GM12878 (cell line): ENCODE results near the gene ATF6B. TPM values are rescaled to one million over a fixed set of nuclear protein-coding genes. Genes with fewer than 3 reads are reported as not detected.

Source experiments
- ATAC-seq: fragments of 200-7000 bp; cut with Tn5 transposase; 3 replicates; pipeline ENCODE4 v1.9.1; 2020; ENCODE audit warnings: mild to moderate bottlenecking, moderate library complexity
- BruUV-seq: library from RNA; stranded (reverse); fragments of 400-500 nt; replicated peaks from 2 replicates; lab custom pipeline; 2021; lab: Mats Ljungman, UMichigan
- CTCF ChIA-PET: fragments of 300-600 bp; sonication (Branson Sonifier 250); formaldehyde crosslinking; extraction: SDS; loops from one replicate; lab custom pipeline; 2021; ENCODE audit warnings: inconsistent platforms; lab: Yijun Ruan, JAX
- POLR2A ChIA-PET: fragments of 350-600 bp; formaldehyde crosslinking; extraction: SDS; loops from one replicate; lab custom pipeline; 2021; ENCODE audit warnings: inconsistent platforms; lab: Charles Lee
- RAD21 ChIA-PET: fragments of 300-600 bp; sonication (Branson Sonifier 250); formaldehyde crosslinking; loops from one replicate; lab custom pipeline; 2023; ENCODE audit warnings: antibody characterized with exemption; ENCODE audit not compliant: unreplicated experiment; lab: Charles Lee
- SMC1A ChIA-PET: fragments of 300-600 bp; sonication (Branson Sonifier 250); formaldehyde crosslinking; loops from one replicate; lab custom pipeline; 2023; ENCODE audit not compliant: unreplicated experiment, uncharacterized antibody; lab: Charles Lee
- DNase-seq: peaks from one replicate; pipeline ENCODE4 v3.0.0-alpha.2; 2011; ENCODE audit warnings: low read depth, low spot score
- FAIRE-seq: peaks from 3 replicates; lab custom pipeline; 2011; peaks lifted over from hg19 to GRCh38; lab: Jason Lieb, UNC
- H2AFZ ChIP-seq: 2 replicates; pipeline ENCODE4 v1.6.0; 2011; ENCODE audit warnings: low read depth, low read length, control low read depth; ENCODE audit not compliant: control insufficient read depth
- H3K27ac ChIP-seq: 2 replicates; pipeline ENCODE4 v1.5.1; 2011; ENCODE audit warnings: control low read depth; ENCODE audit not compliant: control insufficient read depth, insufficient read depth
- H3K27me3 ChIP-seq, 2 experiments: replicated peaks in 1 of 2; 2 replicates each; pipeline versions ENCODE4 v1.6.0 to v1.6.1; 2011; ENCODE audit warnings: low read length in 1 of 2; ENCODE audit not compliant: control insufficient read depth in 2 of 2, insufficient read depth in 2 of 2
- H3K36me3 ChIP-seq, 2 experiments: 2 replicates each; pipeline ENCODE4 v1.5.1; 2011; ENCODE audit warnings: low read length in 1 of 2; ENCODE audit not compliant: control insufficient read depth in 2 of 2, insufficient read depth in 2 of 2
- H3K4me1 ChIP-seq: 2 replicates; pipeline ENCODE4 v1.6.1; 2011; ENCODE audit warnings: mild to moderate bottlenecking, low read length, moderate library complexity, mixed read lengths; ENCODE audit not compliant: control insufficient read depth, insufficient read depth
- H3K4me2 ChIP-seq: 2 replicates; pipeline ENCODE4 v1.6.0; 2011; ENCODE audit warnings: control low read depth; ENCODE audit not compliant: control insufficient read depth, insufficient read depth
- H3K4me3 ChIP-seq: fragments of 200-600 bp; sonication (generic); 2 replicates; pipeline ENCODE4 v1.5.1; 2016
- H3K79me2 ChIP-seq: 2 replicates; pipeline ENCODE4 v1.6.0; 2011; ENCODE audit warnings: low read length; ENCODE audit not compliant: control insufficient read depth, insufficient read depth
- H3K9ac ChIP-seq: 2 replicates; pipeline ENCODE4 v1.8.0; 2011; ENCODE audit warnings: low read length, control low read depth, mixed read lengths; ENCODE audit not compliant: control insufficient read depth, insufficient read depth
- H3K9me3 ChIP-seq: replicated peaks from 3 replicates; pipeline ENCODE4 v1.5.1; 2011; ENCODE audit warnings: mild to moderate bottlenecking, low read length; ENCODE audit not compliant: control insufficient read depth, insufficient read depth
- H4K20me1 ChIP-seq: 2 replicates; pipeline ENCODE4 v1.6.0; 2011; ENCODE audit not compliant: control insufficient read depth, insufficient read depth
- BACH1 ChIP-seq: fragments of 450-650 bp; IDR thresholded peaks from 2 replicates; pipeline ENCODE4 v1.6.1; 2017; ENCODE audit warnings: mild to moderate bottlenecking, borderline replicate concordance
- GABPA ChIP-seq: IDR thresholded peaks from 2 replicates; pipeline ENCODE4 v1.6.1; 2014; ENCODE audit warnings: antibody characterized with exemption, low read depth, mild to moderate bottlenecking, inconsistent platforms
- HDAC2 ChIP-seq: fragments of 200-600 bp; sonication (generic); IDR thresholded peaks from 2 replicates; pipeline ENCODE4 v1.6.1; 2017
- HDGF ChIP-seq: fragments of 450-650 bp; IDR thresholded peaks from 2 replicates; pipeline ENCODE4 v1.6.1; 2016; ENCODE audit warnings: antibody characterized with exemption
- MAX ChIP-seq: IDR thresholded peaks from 2 replicates; pipeline ENCODE4 v1.6.1; 2012; ENCODE audit warnings: low read depth, low read length, improper control_type of control experiment
- MYB ChIP-seq: fragments of 150-350 bp; IDR thresholded peaks from 2 replicates; pipeline ENCODE4 v1.6.1; 2014; ENCODE audit warnings: mild to moderate bottlenecking, low read depth, low read length, borderline replicate concordance
- NR2C1 ChIP-seq: fragments of 450-650 bp; IDR thresholded peaks from 2 replicates; pipeline ENCODE4 v1.6.1; 2017; ENCODE audit warnings: antibody characterized with exemption, mild to moderate bottlenecking, moderate library complexity
- NR2F1 ChIP-seq: fragments of 450-650 bp; conservative IDR thresholded peaks from 2 replicates; pipeline ENCODE4 v1.6.1; 2017; ENCODE audit warnings: mild to moderate bottlenecking
- PML ChIP-seq: IDR thresholded peaks from 2 replicates; pipeline ENCODE4 v1.6.1; 2012; ENCODE audit warnings: low read length, inconsistent platforms
- PRDM15 ChIP-seq: fragments of 450-650 bp; formaldehyde crosslinking; IDR thresholded peaks from 2 replicates; pipeline ENCODE4 v1.4.0; 2020; ENCODE audit warnings: mild to moderate bottlenecking, moderate library complexity
- SUZ12 ChIP-seq: fragments of 200-600 bp; sonication (generic); IDR thresholded peaks from one replicate; pipeline ENCODE4 v1.6.1; 2018; ENCODE audit warnings: antibody characterized with exemption, mild to moderate bottlenecking; ENCODE audit not compliant: unreplicated experiment
- ZNF217 ChIP-seq: fragments of 450-650 bp; IDR thresholded peaks from 2 replicates; pipeline ENCODE4 v1.6.1; 2017; ENCODE audit warnings: antibody characterized with exemption, mild to moderate bottlenecking
- in situ Hi-C: fragments of 300-500 bp; cut with MboI; formaldehyde crosslinking; loops from 9 replicates; pipeline ENCODE4 v1.14.3; 2018; ENCODE audit warnings: mixed read lengths
- intact Hi-C: fragments of 100-400 bp; cut with micrococcal nuclease; formaldehyde crosslinking; loops from one replicate; pipeline ENCODE4 v1.14.2; 2022; ENCODE audit not compliant: unreplicated experiment
- polyA plus RNA-seq, 11 experiments: library from polyadenylated mRNA; depleted of rRNA in 4 of 11; unstranded in 6 of 11; stranded (reverse) in 5 of 11; fragments of >200 nt; fragmentation: Nextera tagmentation in 4 of 11; fragmentation: Illumina TruSeq in 1 of 11; extraction: Ambion mirVana in 4 of 11; extraction: Trizol in 1 of 11; gene quantifications; 1 replicate in 1 of 11; 2 replicates in 10 of 11; pipeline versions ENCODE4 v1.2.1 to v1.2.3, GENCODE V29; 2011 to 2016; ENCODE audit warnings: inconsistent platforms in 2 of 11, missing spikeins in 2 of 11, low read depth in 1 of 11
- total RNA-seq, 4 experiments: library from RNA; depleted of rRNA in 3 of 4; stranded (reverse); fragments of >200 nt in 3 of 4; fragmentation: Illumina TruSeq in 1 of 4; extraction: Trizol in 1 of 4; gene quantifications; 2 replicates each; pipeline versions ENCODE4 v1.2.1 to v1.2.3, GENCODE V29; 2013 to 2021
- TF ChIP-seq, protein P1 (sequence below): fragments of 450-650 bp; IDR thresholded peaks from 2 replicates; pipeline ENCODE4 v1.6.1; 2017; ENCODE audit warnings: mild to moderate bottlenecking, low read depth, inconsistent platforms; ENCODE audit not compliant: poor library complexity, severe bottlenecking

Gene ATF6B
- total and polyA plus RNA-seq, 10 of the 15 experiments (the other 5 are each of a cell fraction or from before 2014, with no cell fraction given), result 13.6 to 83.9 (median 44.0) TPM

- TF ChIP-seq PRDM15 (CRISPR knock-in tag) (no peak), PML (no peak), GABPA (no peak), ZNF217 (no peak), NR2C1 (no peak), MYB (no peak), SUZ12 (no peak), HDAC2 (no peak)
Observed at GRCh38 chr6:32163559-32164258, 35.7 kb upstream of the ATF6B start (continued).

GRCh38 chr6:32158052-32158451 lies 30.0 kb upstream of the ATF6B start:
- DNase-seq (no peak), FAIRE-seq (no peak), ATAC-seq (no peak)
- no peak for TF ChIP-seq HDGF
- TF ChIP-seq, protein P1, sequence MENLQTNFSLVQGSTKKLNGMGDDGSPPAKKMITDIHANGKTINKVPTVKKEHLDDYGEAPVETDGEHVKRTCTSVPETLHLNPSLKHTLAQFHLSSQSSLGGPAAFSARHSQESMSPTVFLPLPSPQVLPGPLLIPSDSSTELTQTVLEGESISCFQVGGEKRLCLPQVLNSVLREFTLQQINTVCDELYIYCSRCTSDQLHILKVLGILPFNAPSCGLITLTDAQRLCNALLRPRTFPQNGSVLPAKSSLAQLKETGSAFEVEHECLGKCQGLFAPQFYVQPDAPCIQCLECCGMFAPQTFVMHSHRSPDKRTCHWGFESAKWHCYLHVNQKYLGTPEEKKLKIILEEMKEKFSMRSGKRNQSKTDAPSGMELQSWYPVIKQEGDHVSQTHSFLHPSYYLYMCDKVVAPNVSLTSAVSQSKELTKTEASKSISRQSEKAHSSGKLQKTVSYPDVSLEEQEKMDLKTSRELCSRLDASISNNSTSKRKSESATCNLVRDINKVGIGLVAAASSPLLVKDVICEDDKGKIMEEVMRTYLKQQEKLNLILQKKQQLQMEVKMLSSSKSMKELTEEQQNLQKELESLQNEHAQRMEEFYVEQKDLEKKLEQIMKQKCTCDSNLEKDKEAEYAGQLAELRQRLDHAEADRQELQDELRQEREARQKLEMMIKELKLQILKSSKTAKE, result no peak
- no peak for TF ChIP-seq MAX
- no peak for TF ChIP-seq BACH1
- TF ChIP-seq NR2C1, result no peak
- no peak for TF ChIP-seq NR2F1
- RAD21 ChIA-PET, result interaction anchor here (1.0 kb wide), 1 partner anchor 35 kb away, joined by 3 read pairs; no protein-coding TSS in a partner anchor
- Histone ChIP-seq H3K9ac (no peak overlapping the region), H3K4me1 (peaks cover 3% of the 10 kb centered on the region; the same call in 1 of the 2 replicates), H3K79me2 (no peaks in the 10 kb centered on the region), H3K36me3 (no peaks in the 10 kb centered on the region; a peak in 2 of 4 replicates), H3K9me3 (no peaks in the 10 kb centered on the region), H3K27me3 (no peaks in the 10 kb centered on the region), H4K20me1 (no peaks in the 10 kb centered on the region), H3K4me2 (no peak overlapping the region), H2AFZ (no peak overlapping the region), H3K4me3 (no peak overlapping the region), H3K27ac (no peak overlapping the region)
- SMC1A ChIA-PET, result no interaction called here
- POLR2A ChIA-PET, result no interaction called here
- in situ Hi-C loops, result no loop called here
- intact Hi-C loops, result loop anchor here (10.0 kb wide), 1 partner anchor 113 kb away; no protein-coding TSS in a partner anchor
- CTCF ChIA-PET, result interaction anchor here (1.0 to 2.4 kb wide), 3 partner anchors 12 to 40 kb away, joined by 3 to 15 read pairs (median 4); no protein-coding TSS in a partner anchor
- no TSS peak for BruUV-seq
